ENCODE data around the gene LASP1NB.
"Not testable (repeated sequence)": the region's sequence is repeated elsewhere in the genome, so short reads cannot be mapped to it uniquely, and the experiment has no call there.

The LASP1NB gene

GRCh38 chr17:38943607-38944006 lies 18.2 kb downstream of the LASP1NB start:
- H3K4me1 Mint-ChIP-seq: peaks cover 3% of the 10 kb centered on the region
- DNase-seq (ENCODE audit: low spot score in 2 of 2): no peak
- peak; percentile 32 for ATAC-seq (ENCODE audit: low read depth)
- no peaks in the 10 kb centered on the region for H3K36me3 Mint-ChIP-seq
- no peak overlapping the region for H3K27ac Mint-ChIP-seq
- H3K27me3 Mint-ChIP-seq: no peaks in the 10 kb centered on the region
- no peak overlapping the region for H3K4me3 Mint-ChIP-seq
- H3K9me3 Mint-ChIP-seq: no peaks in the 10 kb centered on the region

GRCh38 chr17:38947189-38947588 lies 21.8 kb downstream of the LASP1NB start:
- H3K36me3 Mint-ChIP-seq: no peaks in the 10 kb centered on the region
- H3K4me3 Mint-ChIP-seq: no peak overlapping the region
- peaks cover 3% of the 10 kb centered on the region for H3K4me1 Mint-ChIP-seq
- DNase-seq (ENCODE audit: low spot score in 2 of 2): no peak
- H3K27ac Mint-ChIP-seq: no peak overlapping the region
- H3K27me3 Mint-ChIP-seq: no peaks in the 10 kb centered on the region
- no peaks in the 10 kb centered on the region for H3K9me3 Mint-ChIP-seq
- ATAC-seq (ENCODE audit: low read depth): no peak

- not testable (repeated sequence) for H3K4me3 Mint-ChIP-seq; H3K36me3 Mint-ChIP-seq; H3K27ac Mint-ChIP-seq; ATAC-seq (ENCODE audit: low read depth); H3K4me1 Mint-ChIP-seq; H3K27me3 Mint-ChIP-seq; DNase-seq (ENCODE audit: low spot score in 2 of 2); H3K9me3 Mint-ChIP-seq
Measured at GRCh38 chr17:38953800-38954199, 28.4 kb downstream of the LASP1NB start.

- Mint-ChIP-seq H3K27ac (no peak overlapping the region), H3K4me1 (peaks cover 2% of the 10 kb centered on the region), H3K36me3 (no peaks in the 10 kb centered on the region), H3K27me3 (no peaks in the 10 kb centered on the region), H3K9me3 (no peaks in the 10 kb centered on the region), H3K4me3 (no peak overlapping the region)
- DNase-seq (ENCODE audit: low spot score in 2 of 2) (no peak), ATAC-seq (ENCODE audit: low read depth) (no peak)
Measured at GRCh38 chr17:38958326-38958725, 32.9 kb downstream of the LASP1NB start.

GRCh38 chr17:38958756-38959155 lies 33.3 kb downstream of the LASP1NB start:
- peaks cover 2% of the 10 kb centered on the region for H3K4me1 Mint-ChIP-seq

GRCh38 chr17:38959508-38959907 lies 34.1 kb downstream of the LASP1NB start:
- Mint-ChIP-seq H3K9me3 (no peaks in the 10 kb centered on the region), H3K4me1 (peaks cover 2% of the 10 kb centered on the region), H3K36me3 (no peaks in the 10 kb centered on the region), H3K27ac (no peak overlapping the region), H3K27me3 (no peaks in the 10 kb centered on the region), H3K4me3 (no peak overlapping the region)
- DNase-seq (ENCODE audit: low spot score in 2 of 2) (no peak), ATAC-seq (ENCODE audit: low read depth) (no peak)

More at GRCh38 chr17:38958756-38959155, 33.3 kb downstream of the LASP1NB start:
- ATAC-seq (ENCODE audit: low read depth) (no peak), DNase-seq (ENCODE audit: low spot score in 2 of 2) (no peak)
- Mint-ChIP-seq H3K27me3 (no peaks in the 10 kb centered on the region), H3K9me3 (no peaks in the 10 kb centered on the region), H3K4me3 (no peak overlapping the region), H3K27ac (no peak overlapping the region), H3K36me3 (no peaks in the 10 kb centered on the region)

GRCh38 chr17:38960402-38960801 lies 35.0 kb downstream of the LASP1NB start:
- Mint-ChIP-seq H3K36me3 (no peaks in the 10 kb centered on the region), H3K4me1 (peaks cover 2% of the 10 kb centered on the region), H3K27me3 (no peaks in the 10 kb centered on the region), H3K4me3 (no peak overlapping the region), H3K9me3 (no peaks in the 10 kb centered on the region), H3K27ac (no peak overlapping the region)
- peak; percentile 60 for ATAC-seq (ENCODE audit: low read depth)
- no peak for DNase-seq (ENCODE audit: low spot score in 2 of 2)

- no peak overlapping the region for H3K27ac Mint-ChIP-seq
- H3K4me1 Mint-ChIP-seq: peaks cover 2% of the 10 kb centered on the region
- ATAC-seq (ENCODE audit: low read depth) (no peak), DNase-seq (ENCODE audit: low spot score in 2 of 2) (no peak)
- no peaks in the 10 kb centered on the region for H3K9me3 Mint-ChIP-seq
- H3K4me3 Mint-ChIP-seq: no peak overlapping the region
- H3K36me3 Mint-ChIP-seq: no peaks in the 10 kb centered on the region
- no peaks in the 10 kb centered on the region for H3K27me3 Mint-ChIP-seq
Measured at GRCh38 chr17:38961413-38961812, 36.0 kb downstream of the LASP1NB start.

GRCh38 chr17:38967290-38967738 lies 41.9 kb downstream of the LASP1NB start, which contains the start of gene FBXO47:
Gene FBXO47 (minus strand): TSS chr17:38967403. CDS start chr17:38963025, 4,378 bp downstream.
- Mint-ChIP-seq H3K9me3 (no peaks in the 10 kb centered on the region), H3K4me3 (peak within 1 kb of the TSS; percentile 74), H3K27me3 (no peaks in the 10 kb centered on the region), H3K27ac (peak within 1 kb of the TSS; percentile 23), H3K4me1 (peaks cover 2% of the 10 kb centered on the region), H3K36me3 (no peaks in the 10 kb centered on the region)
- DNase-seq (ENCODE audit: low spot score in 2 of 2): peak; percentile 56 to 61
- ATAC-seq (ENCODE audit: low read depth): peak; percentile 98

GRCh38 chr17:38969281-38969680 lies 43.9 kb downstream of the LASP1NB start:
- Mint-ChIP-seq H3K9me3 (no peaks in the 10 kb centered on the region), H3K4me3 (no peak overlapping the region), H3K36me3 (no peaks in the 10 kb centered on the region), H3K27me3 (peaks cover 2% of the 10 kb centered on the region), H3K4me1 (peaks cover 2% of the 10 kb centered on the region), H3K27ac (no peak overlapping the region)
- ATAC-seq (ENCODE audit: low read depth) (no peak), DNase-seq (ENCODE audit: low spot score in 2 of 2) (no peak)

- Mint-ChIP-seq H3K27ac (no peak overlapping the region), H3K27me3 (peaks cover 2% of the 10 kb centered on the region), H3K36me3 (no peaks in the 10 kb centered on the region), H3K9me3 (no peaks in the 10 kb centered on the region), H3K4me3 (no peak overlapping the region), H3K4me1 (peaks cover 2% of the 10 kb centered on the region)
- DNase-seq (ENCODE audit: low spot score in 2 of 2) (no peak), ATAC-seq (ENCODE audit: low read depth) (no peak)
Measured at GRCh38 chr17:38970128-38970527, 44.7 kb downstream of the LASP1NB start.

GRCh38 chr17:38970804-38971203 lies 45.4 kb downstream of the LASP1NB start:
- H3K36me3 Mint-ChIP-seq: no peaks in the 10 kb centered on the region
- no peaks in the 10 kb centered on the region for H3K9me3 Mint-ChIP-seq
- ATAC-seq (ENCODE audit: low read depth) (no peak), DNase-seq (ENCODE audit: low spot score in 2 of 2) (no peak)
- H3K27me3 Mint-ChIP-seq: peaks cover 4% of the 10 kb centered on the region
- H3K27ac Mint-ChIP-seq: no peak overlapping the region
- peaks cover 2% of the 10 kb centered on the region for H3K4me1 Mint-ChIP-seq
- no peak overlapping the region for H3K4me3 Mint-ChIP-seq

- H3K9me3 Mint-ChIP-seq; H3K4me3 Mint-ChIP-seq; H3K27ac Mint-ChIP-seq; DNase-seq (ENCODE audit: low spot score in 2 of 2); H3K4me1 Mint-ChIP-seq; H3K27me3 Mint-ChIP-seq; ATAC-seq (ENCODE audit: low read depth); H3K36me3 Mint-ChIP-seq: not testable (repeated sequence)
Measured at GRCh38 chr17:38976187-38976551, 50.8 kb downstream of the LASP1NB start.

- DNase-seq (ENCODE audit: low spot score in 2 of 2): no peak
Measured at GRCh38 chr17:38978180-38978579, 52.8 kb downstream of the LASP1NB start.

More at GRCh38 chr17:38978180-38978579, 52.8 kb downstream of the LASP1NB start:
- Mint-ChIP-seq H3K9me3 (no peaks in the 10 kb centered on the region), H3K27me3 (peaks cover 4% of the 10 kb centered on the region), H3K36me3 (no peaks in the 10 kb centered on the region), H3K4me3 (no peak overlapping the region), H3K4me1 (no peaks in the 10 kb centered on the region), H3K27ac (no peak overlapping the region)
- no peak for ATAC-seq (ENCODE audit: low read depth)

Data from memory B cell (primary cell).